Nephron progenitor cell (in vitro differentiated cells): Measurements from ENCODE around the gene ZNF385B.
A peak's percentile ranks its signal among the peaks of the same experiment; 100 is the strongest.

Experiments
- DNase-seq: peaks from one replicate; pipeline ENCODE4 v3.0.0; 2021
- H3K27ac Mint-ChIP-seq: 2 replicates; pipeline ENCODE4 v1.8.0; 2021; ENCODE audit warnings: mild to moderate bottlenecking, moderate library complexity, mixed read lengths
- H3K27me3 Mint-ChIP-seq: 2 replicates; pipeline ENCODE4 v1.8.0; 2021; ENCODE audit warnings: mild to moderate bottlenecking, low read depth, mixed read lengths; ENCODE audit not compliant: poor library complexity
- H3K36me3 Mint-ChIP-seq: 2 replicates; pipeline ENCODE4 v1.8.0; 2021; ENCODE audit warnings: low read depth, mixed read lengths
- H3K4me1 Mint-ChIP-seq: 2 replicates; pipeline ENCODE4 v1.8.0; 2021; ENCODE audit warnings: mixed read lengths
- H3K4me3 Mint-ChIP-seq: 2 replicates; pipeline ENCODE4 v1.8.0; 2021; ENCODE audit warnings: mild to moderate bottlenecking, moderate library complexity, mixed read lengths
- H3K9me3 Mint-ChIP-seq: 2 replicates; pipeline ENCODE4 v1.8.0; 2021; ENCODE audit warnings: mild to moderate bottlenecking, moderate library complexity, mixed read lengths
- CTCF ChIP-seq: fragments of 200-600 bp; sonication (generic); IDR thresholded peaks from 2 replicates; pipeline ENCODE4 v1.5.0; 2021; ENCODE audit warnings: antibody characterized with exemption

The ZNF385B gene

GRCh38 chr2:179417436-179417949 is 443.9 kb downstream of the ZNF385B start:
- TF ChIP-seq CTCF: no peak
- H3K36me3 Mint-ChIP-seq: no peaks in the 10 kb centered on the region

DNA sequence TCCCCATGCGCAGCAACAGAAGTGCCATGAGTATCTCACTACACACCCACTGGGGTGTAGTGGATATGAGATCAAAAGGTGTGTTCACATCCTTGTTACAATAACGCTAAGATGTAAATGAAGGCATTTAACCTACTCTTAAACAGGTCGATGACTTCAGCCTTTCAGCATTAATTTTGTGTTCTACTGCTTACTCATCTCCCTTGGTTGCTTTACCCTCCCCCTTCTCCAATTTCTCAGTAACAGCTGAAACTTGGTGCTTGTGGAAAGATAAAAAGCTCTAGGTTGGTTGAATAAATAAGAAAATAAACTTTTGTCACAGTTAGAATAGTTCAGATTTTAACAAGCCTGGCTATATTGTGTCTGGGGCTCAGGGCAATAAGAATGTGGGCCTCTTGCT is 449.3 kb downstream of the ZNF385B start:
- DNase-seq: no peak
- H3K36me3 Mint-ChIP-seq: no peaks in the 10 kb centered on the region

More at GRCh38 chr2:179417436-179417949, 443.9 kb downstream of the ZNF385B start:
- Mint-ChIP-seq H3K4me1 (no peaks in the 10 kb centered on the region), H3K27me3 (no peaks in the 10 kb centered on the region), H3K4me3 (no peak overlapping the region), H3K9me3 (peaks cover 6% of the 10 kb centered on the region), H3K27ac (no peak overlapping the region)
- DNase-seq: no peak

GRCh38 chr2:179410552-179411356 is 450.7 kb downstream of the ZNF385B start:
- Mint-ChIP-seq H3K4me1 (no peaks in the 10 kb centered on the region), H3K27me3 (no peaks in the 10 kb centered on the region), H3K4me3 (no peak overlapping the region), H3K36me3 (no peaks in the 10 kb centered on the region), H3K27ac (no peak overlapping the region), H3K9me3 (peaks cover 6% of the 10 kb centered on the region)
- TF ChIP-seq CTCF: peak; percentile 69
- DNase-seq: peak; percentile 43

More for the DNA sequence above, 449.3 kb downstream of the ZNF385B start:
- TF ChIP-seq CTCF: no peak
- Mint-ChIP-seq H3K27ac (no peak overlapping the region), H3K9me3 (peaks cover 6% of the 10 kb centered on the region), H3K4me1 (no peaks in the 10 kb centered on the region), H3K27me3 (no peaks in the 10 kb centered on the region), H3K4me3 (no peak overlapping the region)

- Mint-ChIP-seq H3K27me3 (no peaks in the 10 kb centered on the region), H3K36me3 (no peaks in the 10 kb centered on the region), H3K27ac (no peak overlapping the region), H3K4me3 (no peak overlapping the region), H3K4me1 (no peaks in the 10 kb centered on the region), H3K9me3 (no peaks in the 10 kb centered on the region)
- no peak for DNase-seq
- TF ChIP-seq CTCF: no peak
These were observed 457.8 kb downstream of the ZNF385B start for GRCh38 chr2:179403624-179404023.

DNA sequence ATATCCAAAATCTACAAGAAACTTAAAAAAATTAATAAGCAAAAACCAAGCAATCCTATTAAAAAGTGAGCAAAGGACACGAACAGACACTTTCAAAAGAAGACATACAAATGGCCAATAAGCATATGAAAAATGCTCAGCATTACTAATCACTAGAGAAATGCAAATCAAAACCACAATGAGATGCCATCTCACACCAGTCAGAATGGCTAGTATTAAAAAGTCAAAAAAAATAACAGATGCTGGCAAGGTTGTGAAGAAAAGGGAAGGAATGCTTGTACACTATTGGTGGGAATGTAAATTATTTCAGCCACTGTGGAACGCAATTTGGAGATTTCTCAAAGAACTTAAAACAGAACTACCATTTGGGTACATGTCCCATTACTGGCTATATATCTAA is 467.9 kb downstream of the ZNF385B start:
- Mint-ChIP-seq H3K27me3 (no peaks in the 10 kb centered on the region), H3K27ac (no peak overlapping the region), H3K4me3 (no peak overlapping the region), H3K36me3 (no peaks in the 10 kb centered on the region), H3K4me1 (no peaks in the 10 kb centered on the region), H3K9me3 (no peaks in the 10 kb centered on the region)
- no peak for DNase-seq
- no peak for TF ChIP-seq CTCF
